ENCODE results near the gene ZNF385A. TPM values are rescaled to one million over a fixed set of nuclear protein-coding genes. Genes with fewer than 3 reads are reported as not detected.

The ZNF385A gene
- total and polyA plus RNA-seq, 4 donors, result 2.5 to 4.0 (median 2.8) TPM

DNA sequence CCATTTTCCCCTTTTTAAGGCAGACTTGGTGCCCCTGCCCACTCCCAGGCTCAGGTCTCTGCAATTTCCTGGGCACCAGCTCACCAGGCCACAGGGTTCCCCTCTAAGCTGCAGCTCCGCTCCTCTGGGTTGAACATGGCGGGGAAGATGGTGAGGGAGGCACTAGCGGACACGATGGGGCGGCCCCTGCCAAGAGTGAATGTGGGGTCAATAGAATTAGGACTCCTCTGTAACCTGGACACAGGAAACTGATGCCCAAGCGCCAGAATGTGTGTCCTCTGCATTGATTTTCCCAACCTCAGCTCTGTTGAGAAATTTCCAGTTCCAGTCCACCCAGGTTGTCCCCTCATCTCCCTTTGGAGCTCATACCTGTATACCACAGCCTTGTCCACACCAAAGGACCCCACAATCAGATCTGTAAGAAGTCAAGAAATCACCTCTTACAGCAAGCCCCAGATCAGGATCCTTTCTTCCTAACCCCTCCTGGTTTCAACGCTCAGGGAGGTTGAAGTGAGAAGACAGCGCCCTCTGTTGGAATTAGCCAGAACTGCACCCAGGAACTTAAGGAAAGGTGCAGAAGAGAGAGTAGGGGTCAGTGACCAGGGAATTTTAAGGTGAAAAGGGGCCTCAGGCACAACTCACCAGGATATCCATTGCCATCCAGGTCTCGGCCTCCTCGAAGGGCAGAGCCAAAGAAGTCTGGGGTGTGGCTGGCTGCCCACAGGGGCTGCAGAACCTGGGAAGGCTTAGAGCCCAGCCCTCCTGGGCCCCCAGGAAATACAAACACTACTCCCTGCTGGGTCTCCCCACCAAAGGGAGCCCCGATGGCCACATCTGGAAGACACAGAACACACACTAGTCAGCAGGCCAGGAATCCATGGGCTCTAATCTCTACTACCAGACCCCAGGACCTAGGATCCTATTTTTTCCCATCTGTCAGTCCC lies 19.8 kb upstream of the ZNF385A start:
- peak overlapping the region in 1 of 2 donors; percentile 38 for H3K27ac ChIP-seq (ENCODE audit: low read depth in 1 of 2, low read length in 2 of 2)
- DNase-seq (ENCODE audit: low spot score), result peak; percentile 69

DNA sequence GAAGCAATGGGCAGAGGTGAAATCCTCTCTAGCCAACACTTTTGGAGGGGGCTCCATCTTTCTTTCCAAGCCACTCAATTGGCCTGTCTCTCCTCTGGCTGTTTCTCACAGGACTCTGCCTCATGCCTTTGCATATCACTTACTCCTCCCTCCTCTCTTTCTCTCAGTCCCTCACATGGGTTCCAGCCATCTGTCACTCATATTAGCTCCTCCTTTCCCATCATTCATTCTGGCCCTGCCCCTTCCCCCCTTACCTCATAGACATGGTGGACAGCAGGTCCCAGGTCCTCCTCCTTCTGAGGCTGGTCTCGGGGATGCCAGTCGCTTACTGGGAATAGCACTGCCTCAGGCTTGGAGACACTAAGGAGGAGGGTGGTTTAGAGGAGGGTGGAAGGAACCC lies 16.6 kb upstream of the ZNF385A start:
- TF ChIP-seq, protein P1, sequence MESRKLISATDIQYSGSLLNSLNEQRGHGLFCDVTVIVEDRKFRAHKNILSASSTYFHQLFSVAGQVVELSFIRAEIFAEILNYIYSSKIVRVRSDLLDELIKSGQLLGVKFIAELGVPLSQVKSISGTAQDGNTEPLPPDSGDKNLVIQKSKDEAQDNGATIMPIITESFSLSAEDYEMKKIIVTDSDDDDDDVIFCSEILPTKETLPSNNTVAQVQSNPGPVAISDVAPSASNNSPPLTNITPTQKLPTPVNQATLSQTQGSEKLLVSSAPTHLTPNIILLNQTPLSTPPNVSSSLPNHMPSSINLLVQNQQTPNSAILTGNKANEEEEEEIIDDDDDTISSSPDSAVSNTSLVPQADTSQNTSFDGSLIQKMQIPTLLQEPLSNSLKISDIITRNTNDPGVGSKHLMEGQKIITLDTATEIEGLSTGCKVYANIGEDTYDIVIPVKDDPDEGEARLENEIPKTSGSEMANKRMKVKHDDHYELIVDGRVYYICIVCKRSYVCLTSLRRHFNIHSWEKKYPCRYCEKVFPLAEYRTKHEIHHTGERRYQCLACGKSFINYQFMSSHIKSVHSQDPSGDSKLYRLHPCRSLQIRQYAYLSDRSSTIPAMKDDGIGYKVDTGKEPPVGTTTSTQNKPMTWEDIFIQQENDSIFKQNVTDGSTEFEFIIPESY (IDR thresholded peaks at IDR 0.05), result no peak
- TF ChIP-seq TAF1 (conservative IDR thresholded peaks at IDR 0.05) (no peak), SP1 (IDR thresholded peaks at IDR 0.05) (no peak), NR2F2 (IDR thresholded peaks at IDR 0.05) (no peak), YY1 (IDR thresholded peaks at IDR 0.05) (no peak), RAD21 (IDR thresholded peaks at IDR 0.05) (no peak), RXRA (IDR thresholded peaks at IDR 0.05) (no peak)
- H3K4me3 ChIP-seq (ENCODE audit: low read depth in 1 of 3, low read length in 3 of 3), result no peak overlapping the region
- no peaks in the 10 kb centered on the region for H3K27me3 ChIP-seq (ENCODE audit: control insufficient read depth in 4 of 4, insufficient read depth in 4 of 4, low read length in 3 of 4)
- peaks cover 24 to 75% (median 72%) of the 10 kb centered on the region in 4 donors for H3K36me3 ChIP-seq (ENCODE audit: control insufficient read depth in 4 of 4, insufficient read depth in 3 of 4, low read depth in 1 of 4, low read length in 3 of 4)
- no peaks in the 10 kb centered on the region for H3K9me3 ChIP-seq (ENCODE audit: control insufficient read depth in 4 of 4, low read length in 3 of 4)
- 93% methylated on average over 2 of the region's 2 CpGs for WGBS
- peaks cover 0 to 10% (median 9%) of the 10 kb centered on the region in 4 donors for H3K4me1 ChIP-seq (ENCODE audit: control insufficient read depth in 4 of 4, insufficient read depth in 4 of 4, low read length in 3 of 4)
- no peak overlapping the region for H3K9ac ChIP-seq (ENCODE audit: low read depth in 1 of 2, low read length in 2 of 2)
- no peak overlapping the region for H3K27ac ChIP-seq (ENCODE audit: low read depth in 1 of 2, low read length in 2 of 2)
- DNase-seq (ENCODE audit: low spot score), result no peak

More for the DNA sequence above, 19.8 kb upstream of the ZNF385A start:
- WGBS, result 49% methylated on average over 11 of the region's 11 CpGs
- TF ChIP-seq, protein P2, sequence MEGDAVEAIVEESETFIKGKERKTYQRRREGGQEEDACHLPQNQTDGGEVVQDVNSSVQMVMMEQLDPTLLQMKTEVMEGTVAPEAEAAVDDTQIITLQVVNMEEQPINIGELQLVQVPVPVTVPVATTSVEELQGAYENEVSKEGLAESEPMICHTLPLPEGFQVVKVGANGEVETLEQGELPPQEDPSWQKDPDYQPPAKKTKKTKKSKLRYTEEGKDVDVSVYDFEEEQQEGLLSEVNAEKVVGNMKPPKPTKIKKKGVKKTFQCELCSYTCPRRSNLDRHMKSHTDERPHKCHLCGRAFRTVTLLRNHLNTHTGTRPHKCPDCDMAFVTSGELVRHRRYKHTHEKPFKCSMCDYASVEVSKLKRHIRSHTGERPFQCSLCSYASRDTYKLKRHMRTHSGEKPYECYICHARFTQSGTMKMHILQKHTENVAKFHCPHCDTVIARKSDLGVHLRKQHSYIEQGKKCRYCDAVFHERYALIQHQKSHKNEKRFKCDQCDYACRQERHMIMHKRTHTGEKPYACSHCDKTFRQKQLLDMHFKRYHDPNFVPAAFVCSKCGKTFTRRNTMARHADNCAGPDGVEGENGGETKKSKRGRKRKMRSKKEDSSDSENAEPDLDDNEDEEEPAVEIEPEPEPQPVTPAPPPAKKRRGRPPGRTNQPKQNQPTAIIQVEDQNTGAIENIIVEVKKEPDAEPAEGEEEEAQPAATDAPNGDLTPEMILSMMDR (IDR thresholded peaks at IDR 0.05; ENCODE audit: low read depth, low read length, missing input control), result peak; percentile 91
- TF ChIP-seq SP1 (IDR thresholded peaks at IDR 0.05), result no peak
- TF ChIP-seq HNF4A (conservative IDR thresholded peaks at IDR 0.05), result no peak
- TF ChIP-seq RAD21 (IDR thresholded peaks at IDR 0.05), result peak; percentile 39 to 74
- no peak overlapping the region for H3K9ac ChIP-seq (ENCODE audit: low read depth in 1 of 2, low read length in 2 of 2)
- peaks cover 0 to 26% (median 15%) of the 10 kb centered on the region in 4 donors for H3K4me1 ChIP-seq (ENCODE audit: control insufficient read depth in 4 of 4, insufficient read depth in 4 of 4, low read length in 3 of 4)
- H3K36me3 ChIP-seq (ENCODE audit: control insufficient read depth in 4 of 4, insufficient read depth in 3 of 4, low read depth in 1 of 4, low read length in 3 of 4), result peaks cover 24 to 79% (median 64%) of the 10 kb centered on the region in 4 donors
- no peak overlapping the region for H3K4me3 ChIP-seq (ENCODE audit: low read depth in 1 of 3, low read length in 3 of 3)
- H3K9me3 ChIP-seq (ENCODE audit: control insufficient read depth in 4 of 4, low read length in 3 of 4), result no peaks in the 10 kb centered on the region
- no peaks in the 10 kb centered on the region for H3K27me3 ChIP-seq (ENCODE audit: control insufficient read depth in 4 of 4, insufficient read depth in 4 of 4, low read length in 3 of 4)

DNA sequence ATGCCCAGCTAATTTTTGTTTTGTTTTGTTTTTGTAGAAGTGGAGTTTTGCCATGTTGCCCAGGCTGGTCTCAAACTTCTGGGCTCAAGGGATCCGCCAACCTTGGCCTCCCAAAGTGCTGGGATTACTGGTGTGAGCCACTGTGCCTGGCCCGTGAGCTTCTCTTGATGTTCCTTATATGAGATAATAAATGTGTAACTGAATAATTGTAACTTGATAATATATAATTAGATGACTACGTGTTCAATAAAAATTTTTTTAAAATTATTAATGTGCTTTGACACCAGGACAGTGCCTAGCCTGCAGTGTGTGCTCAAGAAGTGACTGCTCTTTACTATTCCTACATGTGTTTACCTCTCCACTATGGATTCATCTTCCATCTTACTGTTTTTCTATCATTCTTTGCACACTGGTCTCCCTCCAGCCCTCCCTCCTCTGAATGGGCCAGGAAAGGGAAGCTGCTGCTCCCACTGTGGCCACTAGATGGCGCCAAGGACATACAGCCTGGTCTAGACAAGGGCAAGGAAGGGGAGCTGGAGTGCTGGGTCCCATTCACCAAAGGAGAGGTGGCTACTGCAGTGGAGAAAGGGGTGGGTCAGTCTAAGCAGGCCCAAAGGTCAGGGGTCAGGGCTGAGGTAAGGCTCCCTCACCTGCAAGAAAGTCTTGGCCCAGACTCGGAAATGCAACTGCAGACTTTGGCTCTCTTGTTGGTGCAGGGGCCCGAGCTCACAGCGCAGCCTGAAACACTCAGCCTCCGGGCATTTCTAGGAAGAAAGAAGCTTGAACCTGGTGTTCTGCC lies 14.7 kb upstream of the ZNF385A start:
- Histone ChIP-seq H3K27ac (ENCODE audit: low read depth in 1 of 2, low read length in 2 of 2) (no peak overlapping the region), H3K27me3 (ENCODE audit: control insufficient read depth in 4 of 4, insufficient read depth in 4 of 4, low read length in 3 of 4) (no peaks in the 10 kb centered on the region), H3K4me1 (ENCODE audit: control insufficient read depth in 4 of 4, insufficient read depth in 4 of 4, low read length in 3 of 4) (peaks cover 0 to 7% (median 0%) of the 10 kb centered on the region in 4 donors), H3K9ac (ENCODE audit: low read depth in 1 of 2, low read length in 2 of 2) (no peak overlapping the region), H3K4me3 (ENCODE audit: low read depth in 1 of 3, low read length in 3 of 3) (no peak overlapping the region), H3K9me3 (ENCODE audit: control insufficient read depth in 4 of 4, low read length in 3 of 4) (no peaks in the 10 kb centered on the region), H3K36me3 (ENCODE audit: control insufficient read depth in 4 of 4, insufficient read depth in 3 of 4, low read depth in 1 of 4, low read length in 3 of 4) (peaks cover 22 to 78% (median 72%) of the 10 kb centered on the region in 4 donors)
- 72% methylated on average over 8 of the region's 8 CpGs for WGBS
- peak; percentile 89 for DNase-seq (ENCODE audit: low spot score)
- TF ChIP-seq HNF4G (IDR thresholded peaks at IDR 0.05) (no peak), RXRA (IDR thresholded peaks at IDR 0.05) (peak in 1 of 2 donors; percentile 32), NR2F2 (IDR thresholded peaks at IDR 0.05) (no peak)
- TF ChIP-seq, protein P3, sequence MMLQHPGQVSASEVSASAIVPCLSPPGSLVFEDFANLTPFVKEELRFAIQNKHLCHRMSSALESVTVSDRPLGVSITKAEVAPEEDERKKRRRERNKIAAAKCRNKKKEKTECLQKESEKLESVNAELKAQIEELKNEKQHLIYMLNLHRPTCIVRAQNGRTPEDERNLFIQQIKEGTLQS (IDR thresholded peaks at IDR 0.05), result no peak
- TF ChIP-seq, protein P1 (IDR thresholded peaks at IDR 0.05), result no peak
- TF ChIP-seq, protein P2 (IDR thresholded peaks at IDR 0.05; ENCODE audit: low read depth, low read length, missing input control), result peak; percentile 99
